K562 (cell line): ENCODE data around the gene SLC24A3. TPM values are rescaled to one million over a fixed set of nuclear protein-coding genes. Genes with fewer than 3 reads are reported as not detected.

Source experiments
- FOXA3 ChIP-seq, 2 experiments: fragments of 450-650 bp in 1 of 2; sonication (generic) in 1 of 2; formaldehyde crosslinking; IDR thresholded peaks in 1 of 2; conservative IDR thresholded peaks in 1 of 2; 2 replicates each; pipeline versions ENCODE4 v1.4.0 to v1.8.0; 2020 to 2022; ENCODE audit warnings: mild to moderate bottlenecking in 2 of 2, missing genetic modification reagents in 1 of 2
- JUN ChIP-seq, 2 experiments: sonication (generic) in 1 of 2; formaldehyde crosslinking in 1 of 2; IDR thresholded peaks; 2 replicates each; pipeline versions ENCODE4 v1.6.1 to v1.8.0; 2012 to 2022; ENCODE audit warnings: borderline replicate concordance in 2 of 2, mild to moderate bottlenecking in 2 of 2, improper control_type of control experiment in 1 of 2, low read depth in 1 of 2, low read length in 1 of 2, missing genetic modification reagents in 1 of 2
- PPARD ChIP-seq: fragments of 250-450 bp; sonication (Bioruptor Pico); IDR thresholded peaks from 2 replicates; pipeline ENCODE4 v1.8.0; 2022; ENCODE audit warnings: inconsistent platforms, mild to moderate bottlenecking, moderate library complexity
- REST ChIP-seq, 2 experiments: fragments of 450-650 bp; formaldehyde crosslinking in 1 of 2; IDR thresholded peaks; 2 replicates each; pipeline versions ENCODE4 v1.4.0 to v1.6.1; 2014 to 2020; ENCODE audit warnings: mild to moderate bottlenecking in 2 of 2, borderline replicate concordance in 1 of 2, low read depth in 1 of 2
- SMAD2 ChIP-seq: fragments of 150-350 bp; IDR thresholded peaks from 2 replicates; pipeline ENCODE4 v1.6.1; 2014; ENCODE audit warnings: low read depth, mild to moderate bottlenecking, low read length
- ZFP30 ChIP-seq: fragments of 250-450 bp; sonication (Bioruptor Pico); IDR thresholded peaks from 2 replicates; pipeline ENCODE4 v1.8.0; 2022; ENCODE audit warnings: moderate library complexity, mild to moderate bottlenecking, inconsistent platforms, borderline replicate concordance
- ZNF778 ChIP-seq: fragments of 450-650 bp; formaldehyde crosslinking; IDR thresholded peaks from 2 replicates; pipeline ENCODE4 v1.4.0; 2020; ENCODE audit warnings: mild to moderate bottlenecking, moderate library complexity
- ZNF785 ChIP-seq: fragments of 250-450 bp; sonication (Bioruptor Pico); IDR thresholded peaks from 2 replicates; pipeline ENCODE4 v1.4.0; 2020; ENCODE audit warnings: mild to moderate bottlenecking
- polyA plus RNA-seq, 8 experiments: library from polyadenylated mRNA; depleted of rRNA in 4 of 8; stranded (reverse) in 5 of 8; unstranded in 3 of 8; fragments of >200 nt; fragmentation: Nextera tagmentation in 2 of 8; fragmentation: Illumina TruSeq in 1 of 8; extraction: Ambion mirVana in 2 of 8; extraction: Trizol in 1 of 8; gene quantifications; 2 replicates each; pipeline versions ENCODE4 v1.2.1 to v1.2.3, GENCODE V29; 2011 to 2014; ENCODE audit warnings: inconsistent platforms in 1 of 8, missing spikeins in 1 of 8
- total RNA-seq, 7 experiments: library from RNA; depleted of rRNA in 6 of 7; stranded (reverse); fragments of >200 nt in 6 of 7; fragmentation: Illumina TruSeq in 2 of 7; extraction: Trizol in 2 of 7; gene quantifications; 2 replicates each; pipeline versions ENCODE4 v1.2.1 to v1.2.3, GENCODE V29; 2011 to 2021; ENCODE audit warnings: low replicate concordance in 1 of 7

SLC24A3 gene
- total and polyA plus RNA-seq, 9 of the 15 experiments (the other 6 are each of a cell fraction or from before 2014, with no cell fraction given), result not detected

GRCh38 chr20:19540392-19540791 lies 327.9 kb downstream of the SLC24A3 start (continued):
- TF ChIP-seq REST (IDR thresholded peaks at IDR 0.05; ENCODE audit: borderline replicate concordance), result no peak
- no peak for TF ChIP-seq REST (CRISPR knock-in tag; IDR thresholded peaks at IDR 0.05; ENCODE audit: low read depth)
- TF ChIP-seq ZNF785 (CRISPR knock-in tag), result no peak
- no peak for TF ChIP-seq ZNF778 (CRISPR knock-in tag)
- no peak for TF ChIP-seq SMAD2
- no peak for TF ChIP-seq FOXA3 (CRISPR knock-in tag; conservative IDR thresholded peaks at IDR 0.05 in 1 of 2, IDR thresholded peaks at IDR 0.05 in 1 of 2)
- TF ChIP-seq JUN (IDR thresholded peaks at IDR 0.05; ENCODE audit: borderline replicate concordance, low read depth, low read length), result no peak
- no peak for TF ChIP-seq JUN (CRISPR knock-in tag; IDR thresholded peaks at IDR 0.05; ENCODE audit: borderline replicate concordance)
- TF ChIP-seq ZFP30 (CRISPR knock-in tag), result no peak
- TF ChIP-seq PPARD (CRISPR knock-in tag), result no peak
